ENCODE measurements around the gene NFXL1.

Gene NFXL1

DNA sequence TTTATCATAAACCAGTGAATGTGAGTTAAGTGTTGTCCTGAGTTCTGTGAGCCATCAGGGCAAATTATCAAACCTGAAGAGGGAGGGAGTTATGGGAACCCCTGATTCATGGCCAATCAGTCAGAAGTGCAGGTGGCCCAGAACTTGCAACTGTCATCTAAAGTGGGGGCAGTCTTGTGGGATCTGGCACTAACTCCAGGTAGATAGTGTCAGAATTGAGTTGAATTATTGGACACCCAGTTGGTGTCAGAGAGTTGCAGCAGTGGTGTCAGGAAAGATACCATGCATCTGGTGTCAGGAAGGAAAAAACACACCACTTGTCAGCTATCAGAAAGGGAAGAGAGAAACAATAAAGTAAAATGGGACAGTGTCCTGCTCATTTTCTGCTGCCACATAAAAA lies 84.9 kb downstream of the NFXL1 start:
- TF ChIP-seq GATA2 (IDR thresholded peaks at IDR 0.05; ENCODE audit: low read depth, low read length) (no peak), GATA3 (IDR thresholded peaks at IDR 0.05; ENCODE audit: low read depth, low read length) (no peak)

DNA sequence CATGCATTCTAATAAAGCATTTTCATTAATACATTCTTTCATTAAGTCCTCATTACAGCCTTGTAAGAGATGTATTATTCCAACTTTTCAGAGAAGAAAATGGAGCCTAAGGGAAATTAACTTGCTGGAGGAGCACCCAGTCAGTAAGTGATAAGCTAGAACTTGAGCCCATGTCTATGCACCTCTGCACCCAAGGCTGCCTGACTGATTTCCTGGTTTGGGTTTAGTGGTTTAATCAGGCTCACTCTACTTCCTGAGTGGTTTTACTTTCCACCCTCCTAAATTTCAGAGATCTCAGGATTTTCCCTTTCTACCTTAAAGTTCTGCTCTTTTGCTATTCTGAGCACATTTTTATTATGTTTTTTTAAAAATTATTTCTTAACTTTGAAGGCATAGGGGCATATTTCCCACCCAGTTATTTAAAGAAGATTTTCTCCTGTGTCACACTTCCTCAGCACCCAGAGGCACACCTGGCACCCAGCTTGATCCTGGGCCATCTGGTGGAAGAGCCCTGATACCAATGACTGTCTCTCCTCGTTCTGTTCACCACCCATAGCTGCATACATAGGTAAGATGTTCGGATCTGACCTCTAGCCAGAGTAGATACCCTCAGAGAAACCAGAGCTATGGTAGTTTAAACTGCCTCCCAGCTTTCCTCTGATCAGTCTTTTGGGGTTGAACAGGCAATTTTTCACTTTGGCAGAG lies 86.9 kb downstream of the NFXL1 start:
- TF ChIP-seq GATA2 (IDR thresholded peaks at IDR 0.05; ENCODE audit: low read depth, low read length) (no peak), GATA3 (IDR thresholded peaks at IDR 0.05; ENCODE audit: low read depth, low read length) (no peak)

DNA sequence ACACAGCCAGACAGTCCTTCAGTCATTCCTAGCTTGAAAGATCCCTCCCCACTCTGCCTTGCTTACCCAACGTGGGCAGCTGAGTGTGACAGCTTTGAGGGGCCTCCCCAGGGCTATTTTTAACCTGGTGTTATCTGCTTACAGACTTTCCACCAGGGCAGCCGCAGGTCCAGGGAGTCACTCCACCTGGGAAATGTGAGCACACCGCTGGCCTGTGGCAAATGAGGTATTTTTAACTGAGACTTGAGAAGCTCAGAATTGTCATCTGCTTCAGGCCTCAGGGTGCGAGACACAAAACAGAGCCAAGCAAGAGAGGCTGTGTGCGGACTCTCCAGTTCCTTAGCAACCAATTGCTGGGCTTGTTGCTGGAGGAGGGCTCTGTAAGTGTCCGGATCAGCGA lies 89.5 kb downstream of the NFXL1 start:
- TF ChIP-seq GATA2 (IDR thresholded peaks at IDR 0.05; ENCODE audit: low read depth, low read length) (no peak), GATA3 (IDR thresholded peaks at IDR 0.05; ENCODE audit: low read depth, low read length) (no peak)

DNA sequence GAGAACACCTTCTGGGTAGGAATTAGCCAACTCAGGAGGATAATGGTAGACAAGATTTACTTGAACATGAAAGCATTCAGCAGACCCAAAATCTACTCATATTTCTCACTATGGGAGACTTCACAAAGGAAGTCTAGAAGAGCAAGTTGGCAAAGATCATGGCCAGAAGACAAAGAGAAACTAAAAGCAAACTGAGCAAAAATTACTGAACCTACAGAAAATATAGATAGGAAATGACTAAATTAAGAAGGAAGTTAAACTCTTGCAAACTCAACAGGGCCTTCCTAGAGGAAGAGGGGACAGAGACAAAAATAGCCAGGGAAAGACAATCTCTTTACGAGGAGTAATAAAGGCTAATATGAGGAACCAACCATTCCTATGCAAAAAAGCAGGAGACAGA lies 95.2 kb downstream of the NFXL1 start:
- no peak for TF ChIP-seq GATA2 (IDR thresholded peaks at IDR 0.05; ENCODE audit: low read depth, low read length)
- no peak for TF ChIP-seq GATA3 (IDR thresholded peaks at IDR 0.05; ENCODE audit: low read depth, low read length)

DNA sequence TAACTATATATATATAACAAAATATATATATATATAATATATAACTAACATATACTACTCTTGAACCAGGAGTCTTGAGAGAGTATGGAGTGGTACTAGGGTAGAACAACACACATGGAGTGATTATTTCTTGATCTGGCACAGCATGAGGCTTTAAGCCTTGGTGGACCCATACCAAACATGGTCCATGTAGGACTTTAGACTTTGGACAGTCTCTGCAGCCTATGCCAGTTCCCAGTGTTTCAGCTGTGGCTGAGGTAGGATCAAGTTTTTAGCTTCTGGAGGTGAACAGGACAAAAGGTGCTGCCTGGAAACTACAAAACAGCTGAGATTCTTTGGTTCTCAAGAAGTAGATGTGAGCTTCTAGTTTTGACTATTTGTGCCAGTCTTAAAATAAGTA lies 97.1 kb downstream of the NFXL1 start:
- TF ChIP-seq GATA2 (IDR thresholded peaks at IDR 0.05; ENCODE audit: low read depth, low read length) (no peak), GATA3 (IDR thresholded peaks at IDR 0.05; ENCODE audit: low read depth, low read length) (no peak)

DNA sequence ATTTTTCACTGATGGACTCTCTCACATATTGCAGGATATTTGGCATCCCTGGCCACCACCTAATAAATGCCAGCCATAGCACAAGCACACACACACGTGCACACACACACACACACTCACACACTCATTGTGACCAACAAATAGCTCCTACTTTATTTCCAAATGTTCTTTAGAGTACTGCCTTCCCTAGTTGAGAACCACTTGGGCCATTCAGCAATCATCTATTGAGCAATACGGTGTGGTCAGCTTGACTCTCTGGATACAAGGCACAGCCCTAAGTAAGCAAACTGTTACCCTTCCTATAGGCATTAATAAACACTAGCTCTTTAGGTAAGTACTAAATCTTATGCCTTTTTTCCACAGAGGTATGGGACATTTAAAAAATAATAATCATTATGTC lies 97.6 kb downstream of the NFXL1 start:
- TF ChIP-seq GATA2 (IDR thresholded peaks at IDR 0.05; ENCODE audit: low read depth, low read length) (no peak), GATA3 (IDR thresholded peaks at IDR 0.05; ENCODE audit: low read depth, low read length) (no peak)

DNA sequence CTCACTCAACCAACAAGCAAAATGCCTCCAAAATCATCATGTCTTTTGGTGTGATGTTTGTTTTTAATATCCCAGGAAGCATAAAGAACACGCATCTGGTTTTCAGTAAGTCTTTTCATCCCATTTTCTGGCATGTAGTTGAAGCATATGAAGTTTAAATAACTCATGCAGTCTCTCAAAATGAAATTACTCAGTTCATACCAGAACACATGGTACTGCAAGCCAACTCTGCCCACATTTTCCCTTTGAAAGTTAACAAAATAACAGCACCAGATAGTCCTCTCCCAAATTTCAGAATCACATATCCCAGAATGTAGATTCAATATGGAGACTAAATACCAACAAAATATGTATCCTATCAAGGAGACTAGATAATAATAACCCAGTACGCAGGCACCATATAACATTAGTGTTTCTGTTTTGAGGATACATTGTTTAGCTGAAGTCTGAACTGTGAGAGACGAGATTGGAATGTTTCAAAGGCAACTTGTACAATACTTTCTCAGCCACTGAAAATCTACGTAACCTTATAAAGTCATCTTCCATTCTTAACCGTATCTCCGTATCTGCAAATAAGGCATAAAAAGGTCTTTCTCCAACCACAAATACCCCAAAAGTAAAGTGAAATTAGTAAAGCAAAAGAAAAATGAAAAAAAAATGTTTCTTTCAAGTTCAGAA lies 99.6 kb downstream of the NFXL1 start:
- TF ChIP-seq GATA2 (IDR thresholded peaks at IDR 0.05; ENCODE audit: low read depth, low read length) = no peak
- TF ChIP-seq GATA3 (IDR thresholded peaks at IDR 0.05; ENCODE audit: low read depth, low read length) = no peak

DNA sequence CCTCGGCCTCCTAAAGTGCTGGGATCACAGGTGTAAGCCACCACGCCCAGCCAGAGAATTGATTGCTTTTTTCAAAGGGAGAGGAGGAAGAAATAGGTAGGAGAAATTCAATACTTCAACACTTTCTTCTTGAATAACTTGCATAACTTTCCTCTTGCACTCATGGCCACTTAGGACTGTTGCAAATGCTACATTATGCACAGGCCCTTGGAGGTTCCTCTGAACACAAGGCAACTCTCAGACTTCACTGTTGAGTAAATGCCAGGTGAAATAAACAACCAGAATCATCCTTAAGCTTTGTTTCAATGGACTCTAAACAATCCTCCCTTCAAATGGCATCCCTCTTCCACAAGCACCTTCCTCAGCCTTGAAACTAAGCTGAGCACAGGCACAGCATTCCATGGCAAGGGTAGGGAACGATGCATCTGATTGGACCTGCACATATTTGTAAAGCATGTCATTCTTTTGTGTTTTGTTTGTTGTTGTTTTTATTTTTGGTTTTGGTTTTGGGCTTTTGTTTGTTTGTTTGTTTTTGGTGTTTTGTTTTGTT lies 104.7 kb downstream of the NFXL1 start:
- TF ChIP-seq GATA3 (IDR thresholded peaks at IDR 0.05; ENCODE audit: low read depth, low read length) (no peak), GATA2 (IDR thresholded peaks at IDR 0.05; ENCODE audit: low read depth, low read length) (no peak)

DNA sequence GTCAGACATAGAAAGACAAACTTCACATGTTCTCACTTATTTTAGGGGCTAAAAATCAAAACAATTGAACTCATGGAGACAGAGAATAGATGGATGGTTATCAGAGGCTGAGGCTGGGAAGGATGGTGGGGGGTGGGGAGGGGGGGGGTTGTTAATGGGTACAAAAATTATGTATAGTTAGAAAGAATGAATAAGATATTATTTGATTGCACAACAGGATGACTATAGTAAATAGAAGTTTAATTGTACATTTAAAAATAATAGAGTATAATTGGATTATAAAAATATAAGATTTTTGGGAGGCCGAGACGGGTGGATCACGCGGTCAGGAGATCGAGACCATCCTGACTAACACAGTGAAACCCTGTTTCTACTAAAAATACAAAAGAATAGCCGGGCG lies 109.8 kb downstream of the NFXL1 start:
- TF ChIP-seq GATA2 (IDR thresholded peaks at IDR 0.05; ENCODE audit: low read depth, low read length) (no peak), GATA3 (IDR thresholded peaks at IDR 0.05; ENCODE audit: low read depth, low read length) (no peak)

DNA sequence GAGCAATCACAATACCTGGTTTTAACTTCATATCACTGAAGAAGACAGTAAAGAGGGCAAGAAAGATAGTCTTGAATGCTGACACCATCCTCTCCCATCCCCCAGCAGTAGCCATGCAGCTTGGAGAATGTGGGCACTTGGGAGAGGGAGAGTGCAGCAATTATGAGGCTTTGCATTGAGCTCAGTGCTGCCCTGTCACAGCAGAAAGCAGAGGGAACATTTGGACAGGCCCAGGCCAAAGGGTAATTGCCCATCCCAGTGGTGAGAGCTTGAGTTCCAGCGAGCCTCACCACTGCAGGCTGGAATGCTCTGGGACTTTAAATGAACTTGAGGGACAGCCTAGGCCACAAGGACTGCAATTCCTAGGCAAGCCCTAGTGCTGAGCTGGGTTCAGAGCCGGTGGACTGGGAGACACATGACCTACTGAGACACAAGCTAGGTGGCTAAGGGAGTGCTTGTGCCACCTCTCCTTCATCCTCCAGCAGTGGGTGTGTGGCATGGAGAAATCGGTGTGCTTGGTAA lies 112.8 kb downstream of the NFXL1 start:
- TF ChIP-seq GATA3 (IDR thresholded peaks at IDR 0.05; ENCODE audit: low read depth, low read length) = no peak
- no peak for TF ChIP-seq GATA2 (IDR thresholded peaks at IDR 0.05; ENCODE audit: low read depth, low read length)

DNA sequence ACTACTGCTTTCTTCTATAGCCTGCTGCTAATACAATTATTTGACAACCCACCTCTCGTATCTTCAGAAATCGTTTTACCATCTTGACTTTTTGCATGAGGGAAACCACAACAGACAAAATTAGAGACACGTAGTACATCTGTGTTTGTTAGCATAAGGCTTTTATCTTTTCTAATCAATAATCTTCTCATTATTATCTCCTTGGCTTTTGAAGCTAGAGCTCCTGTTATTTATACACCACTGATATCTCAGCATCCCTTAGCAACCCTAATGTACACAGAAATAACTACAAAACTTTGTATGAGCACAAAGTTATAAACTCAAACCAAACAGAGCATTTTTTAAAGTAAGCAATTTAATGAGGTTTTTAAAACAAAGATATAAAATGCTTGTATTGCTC lies 116.2 kb downstream of the NFXL1 start:
- TF ChIP-seq GATA3 (IDR thresholded peaks at IDR 0.05; ENCODE audit: low read depth, low read length) = no peak
- no peak for TF ChIP-seq GATA2 (IDR thresholded peaks at IDR 0.05; ENCODE audit: low read depth, low read length)
